Breast epithelium (tissue), 4 donors: ENCODE measurements around the gene WSCD1. TPM values are rescaled to one million over a fixed set of nuclear protein-coding genes. Genes with fewer than 3 reads are reported as not detected.

Experiments
- DNase-seq, 2 donors: peaks; one replicate each; pipeline ENCODE4 v3.0.0-alpha.2; 2019; ENCODE audit warnings: low spot score in 2 of 2
- H3K27ac ChIP-seq, 2 donors: fragments of 200-600 bp; sonication (generic) in 1 of 2; one replicate each; pipeline ENCODE4 v1.5.1; 2016 to 2019; ENCODE audit warnings: mild to moderate bottlenecking in 1 of 2
- H3K27me3 ChIP-seq, 2 donors: fragments of 200-600 bp; sonication (generic) in 1 of 2; one replicate each; pipeline versions ENCODE4 v1.5.1 to v1.6.0; 2017 to 2019; ENCODE audit warnings: control low read depth in 1 of 2, mild to moderate bottlenecking in 1 of 2
- H3K36me3 ChIP-seq: fragments of 200-600 bp; one replicate; pipeline ENCODE4 v1.5.1; 2019
- H3K4me1 ChIP-seq, 2 donors: fragments of 200-600 bp; sonication (generic); one replicate each; pipeline ENCODE4 v1.5.1; 2016 to 2019; ENCODE audit warnings: control low read depth in 1 of 2
- H3K4me3 ChIP-seq, 3 donors: fragments of 200-600 bp; sonication (generic); 1 replicate in 2 of 3; 2 replicates in 1 of 3; pipeline ENCODE4 v1.5.1; 2016 to 2019; ENCODE audit warnings: mild to moderate bottlenecking in 3 of 3, moderate library complexity in 2 of 3
- H3K9me3 ChIP-seq, 2 donors: fragments of 200-600 bp; sonication (generic) in 1 of 2; one replicate each; pipeline ENCODE4 v1.5.1; 2016 to 2019; ENCODE audit warnings: control low read depth in 1 of 2
- POLR2A ChIP-seq: fragments of 450-650 bp; IDR thresholded peaks from one replicate; pipeline ENCODE4 v1.6.1; 2016; ENCODE audit warnings: antibody characterized with exemption, mild to moderate bottlenecking, moderate library complexity
- POLR2AphosphoS5 ChIP-seq, 3 donors: sonication (generic); formaldehyde crosslinking; IDR thresholded peaks; one replicate each; pipeline ENCODE4 v1.6.1; 2017; ENCODE audit warnings: antibody characterized with exemption in 3 of 3
- intact Hi-C: fragments of 100-400 bp; cut with DNase I; formaldehyde crosslinking; loops from one replicate; pipeline ENCODE4 v1.15.1; 2023; ENCODE audit warnings: low total_unique reads
- total RNA-seq, 3 donors: library from RNA; depleted of rRNA; stranded (reverse); fragments of >200 nt; gene quantifications; one replicate each; pipeline ENCODE4 v1.1.0, GENCODE V29; 2016
- TF ChIP-seq, protein P1 (sequence below), 3 donors: fragments of 450-650 bp; IDR thresholded peaks; one replicate each; pipeline ENCODE4 v1.5.1; 2016 to 2017; ENCODE audit warnings: antibody characterized with exemption in 3 of 3, mild to moderate bottlenecking in 3 of 3, moderate library complexity in 3 of 3

Gene WSCD1
- total RNA-seq, 3 donors from 2014 or later = 0.88 to 2.2 (median 2.0) TPM

DNA sequence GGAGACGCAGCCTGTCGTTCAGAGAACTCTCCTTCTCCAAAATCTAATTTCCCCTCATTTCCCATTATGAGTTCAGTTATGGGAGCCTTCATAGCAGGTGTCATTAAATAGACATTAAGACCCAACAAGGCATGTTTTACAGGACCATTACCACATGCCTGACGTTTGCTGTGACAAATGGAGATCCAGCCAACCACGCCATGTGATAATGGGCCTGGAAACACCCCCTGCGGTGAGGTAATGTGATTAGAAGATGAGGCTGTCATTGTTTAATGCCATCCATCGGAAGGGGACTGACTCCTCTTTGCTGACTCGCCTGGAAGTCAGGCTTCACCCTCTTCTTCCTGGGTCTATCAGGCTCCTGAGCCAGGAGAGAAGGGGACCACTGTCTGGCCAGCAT, 76.9 kb downstream of the WSCD1 start:
- no peaks in the 10 kb centered on the region for H3K9me3 ChIP-seq
- peaks cover 0 to 19% of the 10 kb centered on the region in 2 donors for H3K27me3 ChIP-seq
- no peak overlapping the region for H3K4me3 ChIP-seq
- H3K27ac ChIP-seq = no peak overlapping the region
- no peaks in the 10 kb centered on the region for H3K36me3 ChIP-seq
- TF ChIP-seq POLR2AphosphoS5 (IDR thresholded peaks at IDR 0.05) (no peak), POLR2A (no peak)
- TF ChIP-seq, protein P1, sequence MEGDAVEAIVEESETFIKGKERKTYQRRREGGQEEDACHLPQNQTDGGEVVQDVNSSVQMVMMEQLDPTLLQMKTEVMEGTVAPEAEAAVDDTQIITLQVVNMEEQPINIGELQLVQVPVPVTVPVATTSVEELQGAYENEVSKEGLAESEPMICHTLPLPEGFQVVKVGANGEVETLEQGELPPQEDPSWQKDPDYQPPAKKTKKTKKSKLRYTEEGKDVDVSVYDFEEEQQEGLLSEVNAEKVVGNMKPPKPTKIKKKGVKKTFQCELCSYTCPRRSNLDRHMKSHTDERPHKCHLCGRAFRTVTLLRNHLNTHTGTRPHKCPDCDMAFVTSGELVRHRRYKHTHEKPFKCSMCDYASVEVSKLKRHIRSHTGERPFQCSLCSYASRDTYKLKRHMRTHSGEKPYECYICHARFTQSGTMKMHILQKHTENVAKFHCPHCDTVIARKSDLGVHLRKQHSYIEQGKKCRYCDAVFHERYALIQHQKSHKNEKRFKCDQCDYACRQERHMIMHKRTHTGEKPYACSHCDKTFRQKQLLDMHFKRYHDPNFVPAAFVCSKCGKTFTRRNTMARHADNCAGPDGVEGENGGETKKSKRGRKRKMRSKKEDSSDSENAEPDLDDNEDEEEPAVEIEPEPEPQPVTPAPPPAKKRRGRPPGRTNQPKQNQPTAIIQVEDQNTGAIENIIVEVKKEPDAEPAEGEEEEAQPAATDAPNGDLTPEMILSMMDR (IDR thresholded peaks at IDR 0.05) = no peak
- intact Hi-C loops = no loop called here
- H3K4me1 ChIP-seq = no peaks in the 10 kb centered on the region
- DNase-seq = no peak

DNA sequence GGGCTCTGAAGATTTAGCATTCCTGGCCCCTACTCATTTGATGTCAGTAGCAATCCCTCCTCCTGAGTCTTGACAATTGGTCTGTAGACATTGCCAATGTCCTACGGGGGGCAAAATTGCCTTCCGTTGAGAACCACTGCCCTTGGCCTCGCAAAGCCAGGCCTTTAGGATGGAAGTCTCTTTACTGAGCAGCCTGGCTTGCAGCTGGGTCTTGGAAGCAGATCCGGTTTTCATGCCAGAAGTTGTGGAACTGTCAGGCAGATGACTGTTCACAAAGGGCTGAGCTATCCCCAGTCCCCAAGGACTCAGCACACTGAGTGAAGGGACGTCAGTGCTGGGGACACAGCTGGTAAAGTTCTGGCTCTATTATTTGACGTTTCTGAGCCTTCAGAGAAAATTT, 83.2 kb downstream of the WSCD1 start:
- TF ChIP-seq POLR2A (no peak), POLR2AphosphoS5 (IDR thresholded peaks at IDR 0.05) (no peak)
- TF ChIP-seq, protein P1 (IDR thresholded peaks at IDR 0.05) = no peak
- H3K27me3 ChIP-seq = peaks cover 0 to 28% of the 10 kb centered on the region in 2 donors
- no peak overlapping the region for H3K4me3 ChIP-seq
- H3K4me1 ChIP-seq = no peaks in the 10 kb centered on the region
- H3K36me3 ChIP-seq = no peaks in the 10 kb centered on the region
- H3K27ac ChIP-seq = no peak overlapping the region
- intact Hi-C loops = no loop called here
- no peak for DNase-seq
- H3K9me3 ChIP-seq = no peaks in the 10 kb centered on the region

DNA sequence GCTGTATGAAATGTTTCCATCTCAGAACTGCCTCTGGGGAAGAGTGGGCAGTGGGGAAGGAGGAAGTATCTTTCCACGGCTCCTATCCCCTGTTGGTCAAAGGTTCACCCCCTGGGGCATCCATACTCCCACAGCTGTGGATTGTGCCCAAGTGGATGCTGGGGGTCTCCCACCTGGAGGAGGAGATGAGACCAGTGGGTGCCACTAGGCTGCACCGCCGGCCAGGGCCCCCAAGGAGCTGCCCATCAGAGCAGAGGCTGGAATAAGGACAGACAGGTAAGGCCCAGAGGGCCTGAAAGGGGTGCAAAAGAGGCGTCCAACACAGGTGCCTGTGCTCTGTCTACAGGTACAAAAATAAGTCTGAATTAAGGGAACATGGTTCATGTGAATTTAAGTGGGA, 87.5 kb downstream of the WSCD1 start:
- H3K9me3 ChIP-seq = no peaks in the 10 kb centered on the region
- no peak for TF ChIP-seq POLR2AphosphoS5 (IDR thresholded peaks at IDR 0.05)
- TF ChIP-seq, protein P1 (IDR thresholded peaks at IDR 0.05) = no peak
- no peak for TF ChIP-seq POLR2A
- no peak overlapping the region for H3K4me3 ChIP-seq
- H3K27me3 ChIP-seq = peaks cover 0 to 14% of the 10 kb centered on the region in 2 donors
- no peak overlapping the region for H3K27ac ChIP-seq
- no peaks in the 10 kb centered on the region for H3K4me1 ChIP-seq
- intact Hi-C loops = no loop called here
- no peak for DNase-seq
- H3K36me3 ChIP-seq = no peaks in the 10 kb centered on the region

DNA sequence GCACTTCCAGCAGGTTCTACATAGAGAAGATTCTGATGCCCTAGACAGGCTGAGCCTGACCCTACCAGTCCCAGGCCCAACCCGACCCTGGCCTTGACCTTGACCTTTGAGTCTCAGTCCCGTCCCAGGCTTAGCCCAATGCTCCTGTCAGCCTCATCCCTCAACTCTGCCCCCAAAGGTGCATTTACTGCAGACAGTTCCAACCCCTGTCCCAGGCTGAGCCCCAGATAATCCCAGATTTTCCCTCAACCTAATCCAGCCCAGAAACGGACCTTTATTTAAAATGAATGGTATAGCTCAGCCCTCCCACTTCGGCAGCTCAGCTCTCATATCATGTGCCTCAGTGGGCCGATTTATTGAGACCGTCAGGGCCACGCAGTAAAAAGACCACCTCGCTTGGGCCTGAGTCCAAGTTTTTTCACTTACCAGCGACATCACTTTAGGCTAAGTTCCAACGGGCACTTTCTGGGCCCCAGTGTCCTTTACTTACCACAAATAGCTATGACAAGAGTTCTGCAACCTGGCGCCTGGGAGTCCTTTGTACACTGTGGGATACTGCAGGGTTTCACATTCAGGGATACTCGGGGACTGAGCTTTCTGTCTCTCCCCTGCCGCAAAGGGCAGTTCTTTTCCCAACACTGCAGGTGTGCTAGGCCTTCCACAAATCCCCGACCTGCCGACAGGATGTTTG, 89.5 kb downstream of the WSCD1 start:
- Histone ChIP-seq H3K36me3 (no peaks in the 10 kb centered on the region), H3K27ac (no peak overlapping the region), H3K27me3 (peaks cover 0 to 12% of the 10 kb centered on the region in 2 donors), H3K4me1 (no peaks in the 10 kb centered on the region), H3K4me3 (no peak overlapping the region), H3K9me3 (no peaks in the 10 kb centered on the region)
- no peak for DNase-seq
- TF ChIP-seq, protein P1 (IDR thresholded peaks at IDR 0.05) = no peak
- TF ChIP-seq POLR2AphosphoS5 (IDR thresholded peaks at IDR 0.05) (no peak), POLR2A (no peak)
- intact Hi-C loops = no loop called here

DNA sequence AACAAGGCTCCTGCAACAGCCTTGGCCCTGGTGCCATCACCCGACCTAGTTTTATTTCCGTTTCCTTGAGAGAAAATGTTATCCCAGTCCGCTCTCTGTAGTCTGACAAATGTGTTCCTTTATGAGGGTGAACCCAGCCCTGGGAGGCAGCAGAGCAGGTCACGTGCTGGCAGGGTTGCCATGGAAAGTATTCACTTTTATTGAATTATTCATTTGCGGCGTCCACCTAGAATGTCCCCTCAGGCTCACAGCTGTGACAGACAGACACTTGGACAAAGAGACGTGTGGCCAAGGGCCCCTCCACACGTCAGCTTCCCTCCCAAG, 90.0 kb downstream of the WSCD1 start:
- no peaks in the 10 kb centered on the region for H3K9me3 ChIP-seq
- peaks cover 0 to 12% of the 10 kb centered on the region in 2 donors for H3K27me3 ChIP-seq
- TF ChIP-seq POLR2A = no peak
- TF ChIP-seq POLR2AphosphoS5 (IDR thresholded peaks at IDR 0.05) = no peak
- TF ChIP-seq, protein P1 (IDR thresholded peaks at IDR 0.05) = no peak
- DNase-seq = no peak
- intact Hi-C loops = no loop called here
- no peak overlapping the region for H3K4me3 ChIP-seq
- H3K4me1 ChIP-seq = no peaks in the 10 kb centered on the region
- no peak overlapping the region for H3K27ac ChIP-seq
- no peaks in the 10 kb centered on the region for H3K36me3 ChIP-seq
